Medulla oblongata (tissue), 1 donor: ENCODE data around the gene DSCAML1.

ENCODE experiments used
- DNase-seq: peaks from one replicate; pipeline ENCODE4 v3.0.0-alpha.2; 2015; ENCODE audit errors: extremely low spot score

DSCAML1 gene

GRCh38 chr11:117551761-117552343, 245.2 kb downstream of the DSCAML1 start:
- DNase-seq = no peak

- no peak for DNase-seq
These were observed 246.6 kb downstream of the DSCAML1 start for GRCh38 chr11:117550466-117550865.

- DNase-seq = no peak
These were observed 247.6 kb downstream of the DSCAML1 start for GRCh38 chr11:117549417-117549816.

- DNase-seq = no peak
These were observed 248.1 kb downstream of the DSCAML1 start for GRCh38 chr11:117548876-117549275.

- DNase-seq = no peak
These were observed 249.1 kb downstream of the DSCAML1 start for GRCh38 chr11:117547946-117548345.

DNA sequence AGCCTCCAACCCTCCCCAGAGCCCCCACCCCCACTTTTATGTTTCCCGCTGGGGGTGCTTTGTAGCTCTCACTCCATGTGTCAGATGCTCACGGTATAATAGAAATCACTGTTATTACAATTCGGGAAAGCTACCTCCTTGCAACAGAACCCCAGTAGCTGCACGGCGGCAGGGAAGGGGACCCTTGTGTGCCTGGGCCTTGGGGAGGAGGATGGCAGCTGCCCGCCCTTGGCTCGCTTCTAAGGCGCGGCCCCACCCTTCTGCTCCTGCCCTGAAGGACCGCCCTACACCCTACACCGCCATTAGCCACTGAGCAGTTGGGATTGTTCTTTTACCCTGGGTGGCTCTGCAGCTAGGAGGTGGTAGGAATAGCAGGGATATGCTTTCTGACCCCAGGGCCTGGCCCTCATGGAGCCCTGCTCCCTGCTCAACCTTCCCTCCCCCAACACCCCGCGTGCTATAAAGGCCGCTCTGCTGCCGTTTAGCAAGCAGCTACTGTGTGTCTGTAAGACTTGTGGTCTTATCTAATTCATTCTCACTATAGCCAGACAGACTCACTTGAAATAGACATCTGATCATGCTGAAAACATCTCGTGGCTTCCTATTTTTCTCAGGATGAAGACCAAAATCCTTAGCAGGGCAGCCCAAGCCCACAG, 249.7 kb downstream of the DSCAML1 start:
- DNase-seq = no peak

DNA sequence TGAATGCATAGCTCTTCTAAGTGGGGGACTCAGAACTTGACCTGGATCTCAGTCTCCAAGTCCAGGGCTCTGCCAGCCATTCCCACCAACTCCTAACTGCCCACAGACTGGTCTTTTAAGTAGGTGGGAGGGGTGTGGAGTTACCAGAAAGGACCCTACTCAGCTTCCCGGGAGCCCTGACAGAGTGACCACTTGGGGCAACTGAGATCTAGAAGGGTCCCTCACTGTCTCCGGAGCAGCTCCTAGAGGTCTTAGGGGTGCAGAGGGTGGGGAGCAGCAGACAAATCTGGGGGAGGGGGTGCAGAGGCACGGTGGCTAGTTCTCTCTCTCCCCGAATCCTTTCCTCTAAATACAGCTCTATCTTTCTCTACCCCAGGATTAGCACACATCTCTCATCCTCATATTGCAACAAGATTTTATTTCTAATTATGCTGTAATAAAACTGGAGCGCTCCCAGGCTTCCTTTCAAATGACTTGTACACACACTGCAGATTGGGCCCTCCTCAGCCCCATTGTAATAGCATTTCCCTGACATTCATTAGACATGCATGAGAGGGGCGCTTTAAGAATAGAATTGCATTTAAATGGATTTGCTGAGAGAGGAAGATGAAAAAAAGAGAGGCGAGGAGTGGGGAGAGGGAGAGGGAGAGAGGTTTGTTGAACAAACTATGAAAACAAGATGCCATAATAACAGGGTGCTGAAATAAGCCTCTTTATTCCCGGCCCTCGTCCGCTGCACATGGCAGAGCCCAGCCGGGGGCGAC, 250.4 kb downstream of the DSCAML1 start:
- DNase-seq = no peak

GRCh38 chr11:117545706-117546105, 251.3 kb downstream of the DSCAML1 start:
- no peak for DNase-seq

DNA sequence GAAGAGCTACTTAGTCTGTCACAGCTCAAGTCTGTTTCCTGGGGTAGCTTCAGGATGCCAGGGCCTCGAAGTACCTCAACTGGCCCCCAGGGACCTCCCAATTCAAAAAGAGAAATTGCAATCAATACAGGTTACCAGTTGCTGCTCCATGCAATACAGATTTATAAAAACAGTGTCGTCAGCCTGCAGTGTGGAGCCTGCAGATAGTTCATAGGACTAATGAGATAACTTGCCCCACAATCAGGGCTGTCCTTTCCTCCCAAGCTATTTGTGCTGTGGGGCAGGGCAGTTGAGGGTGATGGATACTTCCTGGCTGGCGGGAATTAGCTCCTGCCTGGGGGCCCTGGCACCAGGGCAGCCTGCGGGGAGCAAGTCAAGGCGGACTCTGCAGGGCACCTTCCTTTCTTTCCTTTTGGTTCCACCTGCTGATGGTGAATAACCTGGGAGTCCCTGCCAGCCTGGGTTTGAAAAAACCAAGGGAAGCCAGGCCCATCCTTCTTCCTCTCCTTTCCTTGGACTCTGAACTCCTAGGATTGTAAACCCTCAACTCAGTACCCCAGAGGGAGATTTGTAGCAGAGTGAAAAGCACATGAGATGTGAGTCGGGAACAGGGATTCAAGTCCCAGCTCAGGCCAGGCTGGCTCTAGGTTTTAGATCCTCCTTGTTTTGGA, 252.8 kb downstream of the DSCAML1 start:
- no peak for DNase-seq

- DNase-seq = no peak
These were observed 255.8 kb downstream of the DSCAML1 start for GRCh38 chr11:117541211-117541610.

GRCh38 chr11:117538263-117539135, 258.5 kb downstream of the DSCAML1 start:
- DNase-seq = peak; percentile 67

DNA sequence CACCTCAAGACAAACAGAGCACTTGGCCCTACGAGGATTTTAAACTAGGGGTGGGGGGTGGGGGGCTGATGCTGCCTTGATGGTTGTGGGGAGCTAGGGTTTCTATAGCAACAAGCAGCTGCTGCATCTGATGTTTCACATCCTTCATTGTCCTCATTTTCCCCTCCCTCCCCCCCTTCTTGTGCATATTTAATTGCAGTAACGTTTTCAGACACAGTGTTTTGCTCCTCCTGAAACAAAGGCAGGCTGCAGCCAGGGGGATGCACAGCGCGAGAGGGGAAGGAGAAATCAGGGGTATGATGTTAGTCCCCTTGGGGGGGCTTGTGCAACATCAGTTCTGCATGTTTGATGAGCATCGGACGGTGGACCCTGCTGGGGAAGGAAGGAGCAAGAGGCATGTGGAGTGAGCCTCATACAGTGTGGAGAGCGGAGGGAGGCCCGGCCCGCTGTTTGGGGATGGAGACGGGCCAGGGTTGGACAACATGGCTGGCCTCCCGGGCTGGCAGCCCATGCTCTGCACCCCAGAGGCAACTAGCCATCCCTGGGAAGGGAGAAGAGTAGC, 261.1 kb downstream of the DSCAML1 start:
- peak; percentile 74 for DNase-seq

DNA sequence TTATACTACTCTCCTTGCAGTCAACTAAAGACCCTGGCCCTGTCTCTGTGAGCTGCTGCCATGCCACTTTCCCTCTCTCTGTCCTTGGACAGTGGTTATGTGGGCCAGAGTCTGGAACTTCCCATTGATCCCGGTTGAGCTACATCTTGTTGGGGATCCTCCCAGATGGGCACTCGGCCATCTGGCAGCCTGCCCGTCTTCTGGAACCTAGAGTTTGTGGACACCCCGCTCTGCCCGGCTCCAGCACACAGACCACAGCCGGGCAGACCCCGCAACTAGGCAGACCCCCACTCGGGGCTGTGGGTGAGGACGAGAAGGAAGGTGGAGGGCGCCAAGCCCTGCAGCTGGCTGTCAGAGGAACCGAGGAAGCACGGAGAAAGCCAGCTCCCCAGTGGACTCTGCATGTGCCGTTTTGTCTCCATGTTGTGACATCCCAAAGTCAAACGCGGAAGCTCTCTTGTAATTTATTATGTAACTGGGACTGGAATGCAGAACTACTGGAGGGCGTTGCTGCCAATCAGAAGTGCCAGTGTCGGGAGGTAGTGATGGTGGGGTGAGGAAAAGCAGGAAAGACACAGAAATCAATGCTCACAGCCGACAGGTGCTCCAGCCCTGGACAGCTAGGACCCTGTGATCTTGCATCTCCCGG, 261.7 kb downstream of the DSCAML1 start:
- peak; percentile 75 for DNase-seq

DNA sequence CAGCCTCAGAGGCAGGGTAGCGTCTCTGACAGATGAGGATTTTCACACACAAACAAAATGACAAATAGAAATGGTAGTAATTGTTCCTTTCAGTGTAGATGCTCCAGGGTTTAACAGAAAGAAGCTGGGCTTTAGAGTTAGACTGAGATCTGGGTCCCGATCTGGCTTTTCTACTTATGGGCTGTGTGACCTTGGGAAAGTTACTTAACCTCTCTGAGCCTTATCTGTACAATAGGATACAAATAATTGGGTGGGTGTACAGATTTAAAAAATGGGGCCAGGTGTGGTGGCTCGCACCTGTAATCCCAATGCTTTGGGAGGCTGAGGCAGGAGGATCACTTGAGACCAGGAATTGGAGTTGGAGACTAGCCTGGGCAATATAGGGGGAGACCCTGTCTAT, 264.4 kb downstream of the DSCAML1 start:
- DNase-seq = no peak

DNA sequence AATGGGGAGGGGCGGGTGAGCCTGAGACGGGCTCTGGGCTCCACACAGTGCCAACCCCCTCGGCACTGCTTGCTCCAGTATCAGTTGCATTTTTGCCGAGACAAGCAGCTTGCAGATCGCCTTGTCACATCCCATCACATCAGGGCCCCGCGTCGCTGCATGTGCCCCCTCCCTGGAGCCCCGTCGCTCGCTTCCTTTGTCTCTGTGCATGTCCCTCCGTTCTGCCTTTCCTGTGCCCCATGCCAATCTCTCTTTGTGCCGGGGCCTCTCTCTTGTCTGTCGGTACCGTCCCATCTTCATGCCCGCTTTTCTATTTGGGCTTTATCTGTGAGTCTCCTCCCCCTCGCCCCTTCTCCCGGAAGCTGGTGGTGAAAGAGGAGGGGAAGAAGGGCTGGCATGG, 267.2 kb downstream of the DSCAML1 start:
- no peak for DNase-seq

DNA sequence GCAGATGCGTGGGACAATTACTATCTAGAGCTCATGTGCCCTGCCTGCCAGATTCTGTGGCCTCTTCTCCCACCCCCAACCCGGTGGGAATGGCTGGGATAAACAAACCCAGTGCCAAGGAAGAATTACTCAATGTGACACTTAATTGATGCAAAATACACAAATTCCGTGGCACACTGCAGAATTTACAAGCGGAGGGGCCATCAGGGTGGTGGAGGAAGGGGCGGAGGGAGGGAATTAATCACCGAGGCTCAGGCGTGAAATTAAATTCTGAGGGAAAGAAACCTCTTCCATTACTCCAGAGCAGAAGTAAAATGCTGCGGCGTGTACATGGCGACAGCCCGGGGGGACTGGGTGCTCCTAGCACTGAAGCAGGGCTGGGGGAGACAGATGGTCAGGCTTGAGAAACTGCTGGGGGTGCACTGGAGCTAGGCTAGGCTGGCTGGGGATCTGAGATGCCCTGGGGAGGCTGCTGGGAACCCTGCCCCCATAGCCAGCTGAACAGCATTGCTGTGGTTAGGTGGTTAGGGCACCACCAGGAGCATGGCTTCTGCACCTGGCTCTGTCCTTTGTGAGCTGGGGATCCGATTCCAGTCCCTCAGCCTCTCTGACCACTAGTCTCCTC, 268.8 kb downstream of the DSCAML1 start:
- DNase-seq = no peak

DNA sequence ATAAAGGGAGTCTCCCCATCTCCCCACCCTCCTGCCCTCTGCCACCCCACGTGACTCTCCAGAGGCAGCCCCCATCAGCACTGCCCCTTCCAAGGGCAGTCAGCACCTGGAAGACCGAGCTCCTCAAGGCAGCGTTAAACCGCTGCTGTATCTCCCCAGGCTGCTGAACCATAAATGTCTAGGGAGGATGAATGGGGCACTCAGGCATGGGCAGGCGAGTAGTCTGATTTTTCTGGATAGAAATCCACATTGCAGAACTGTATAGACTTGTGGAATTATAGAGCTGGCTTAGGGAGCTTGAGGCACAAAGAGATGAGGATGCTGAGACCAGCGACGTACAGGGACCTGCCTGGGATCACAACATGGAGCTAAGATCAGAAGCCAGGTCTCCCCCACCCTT, 269.7 kb downstream of the DSCAML1 start:
- no peak for DNase-seq

GRCh38 chr11:117525866-117526542, 271.0 kb downstream of the DSCAML1 start:
- DNase-seq = no peak

DNA sequence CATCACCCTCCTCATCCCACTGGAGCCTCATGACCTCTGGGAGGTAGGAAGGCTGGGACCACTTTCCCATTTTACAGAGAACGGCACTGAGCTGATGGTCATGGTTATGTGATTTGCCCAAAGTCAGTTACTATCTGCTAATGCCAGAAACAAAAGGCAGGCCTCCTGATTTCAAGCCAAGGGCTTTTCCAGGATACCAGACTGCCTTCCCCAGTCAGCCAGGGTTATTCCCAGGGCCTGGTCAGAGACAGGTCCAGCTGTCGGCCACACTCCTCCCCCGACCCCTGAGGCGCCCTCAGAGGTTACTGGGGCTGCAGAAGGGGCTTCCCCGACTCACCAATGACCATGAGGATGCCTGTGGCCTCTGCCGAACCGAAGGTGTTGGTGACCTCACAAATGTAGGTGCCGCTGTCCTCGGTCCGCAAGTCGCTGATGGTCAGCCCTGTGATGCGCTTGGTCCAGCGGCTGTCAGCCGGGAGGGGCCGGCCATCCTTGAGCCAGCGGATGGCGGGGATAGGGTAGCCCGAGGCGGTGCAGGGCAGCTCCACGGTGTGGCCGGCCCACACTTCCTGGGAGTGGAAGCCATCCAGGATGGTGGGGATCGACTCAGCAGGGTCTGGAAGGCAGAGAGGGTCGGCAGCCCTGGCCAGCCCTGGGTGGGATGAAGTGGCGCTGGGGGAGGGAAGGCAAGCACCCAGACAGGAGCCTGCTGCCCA, 272.4 kb downstream of the DSCAML1 start:
- DNase-seq = no peak
